Measurements from ENCODE around the gene GBF1.
A peak's percentile ranks its signal among the peaks of the same experiment; 100 is the strongest.

DNA sequence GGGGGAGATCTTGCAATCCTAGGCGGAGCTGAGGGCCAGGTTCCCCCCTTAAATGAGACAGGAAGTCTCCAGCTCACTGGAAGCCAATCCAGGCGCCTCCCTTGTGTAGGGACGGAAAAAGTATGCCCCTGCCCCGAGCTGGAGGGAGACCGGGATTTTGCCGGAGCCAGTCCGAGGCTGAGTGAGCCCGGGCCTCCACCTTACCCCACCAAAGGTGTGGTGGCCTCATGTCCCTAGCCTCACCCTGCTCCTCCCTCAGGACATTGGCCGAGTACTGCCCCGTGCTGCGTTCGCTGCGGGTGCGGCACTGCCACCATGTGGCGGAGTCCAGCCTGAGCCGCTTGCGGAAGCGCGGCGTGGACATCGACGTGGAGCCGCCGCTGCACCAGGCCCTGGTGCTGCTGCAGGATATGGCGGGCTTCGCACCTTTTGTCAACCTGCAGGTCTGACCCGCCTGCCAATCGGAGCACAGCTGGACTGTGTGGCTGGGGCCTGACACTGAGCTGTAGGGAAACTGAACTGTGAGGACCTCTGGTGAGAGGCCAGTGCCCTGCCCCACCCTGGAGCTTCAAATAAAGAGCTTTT is 177.3 kb downstream of the GBF1 start:
- TF ChIP-seq, protein P1, sequence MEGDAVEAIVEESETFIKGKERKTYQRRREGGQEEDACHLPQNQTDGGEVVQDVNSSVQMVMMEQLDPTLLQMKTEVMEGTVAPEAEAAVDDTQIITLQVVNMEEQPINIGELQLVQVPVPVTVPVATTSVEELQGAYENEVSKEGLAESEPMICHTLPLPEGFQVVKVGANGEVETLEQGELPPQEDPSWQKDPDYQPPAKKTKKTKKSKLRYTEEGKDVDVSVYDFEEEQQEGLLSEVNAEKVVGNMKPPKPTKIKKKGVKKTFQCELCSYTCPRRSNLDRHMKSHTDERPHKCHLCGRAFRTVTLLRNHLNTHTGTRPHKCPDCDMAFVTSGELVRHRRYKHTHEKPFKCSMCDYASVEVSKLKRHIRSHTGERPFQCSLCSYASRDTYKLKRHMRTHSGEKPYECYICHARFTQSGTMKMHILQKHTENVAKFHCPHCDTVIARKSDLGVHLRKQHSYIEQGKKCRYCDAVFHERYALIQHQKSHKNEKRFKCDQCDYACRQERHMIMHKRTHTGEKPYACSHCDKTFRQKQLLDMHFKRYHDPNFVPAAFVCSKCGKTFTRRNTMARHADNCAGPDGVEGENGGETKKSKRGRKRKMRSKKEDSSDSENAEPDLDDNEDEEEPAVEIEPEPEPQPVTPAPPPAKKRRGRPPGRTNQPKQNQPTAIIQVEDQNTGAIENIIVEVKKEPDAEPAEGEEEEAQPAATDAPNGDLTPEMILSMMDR (IDR thresholded peaks at IDR 0.05), result peak; percentile 35 to 86 (median 66)
- no peak for TF ChIP-seq POLR2A (IDR thresholded peaks at IDR 0.05)

Data from thyroid gland (tissue), 4 donors.